Measurements from ENCODE around the gene MYL12A. TPM values are rescaled to one million over a fixed set of nuclear protein-coding genes. Genes with fewer than 3 reads are reported as not detected.

Gene MYL12A
- total and polyA plus RNA-seq, 2 of the 13 experiments (the other 11 are each of a cell fraction or from before 2014, with no cell fraction given): 261 to 277 TPM

DNA sequence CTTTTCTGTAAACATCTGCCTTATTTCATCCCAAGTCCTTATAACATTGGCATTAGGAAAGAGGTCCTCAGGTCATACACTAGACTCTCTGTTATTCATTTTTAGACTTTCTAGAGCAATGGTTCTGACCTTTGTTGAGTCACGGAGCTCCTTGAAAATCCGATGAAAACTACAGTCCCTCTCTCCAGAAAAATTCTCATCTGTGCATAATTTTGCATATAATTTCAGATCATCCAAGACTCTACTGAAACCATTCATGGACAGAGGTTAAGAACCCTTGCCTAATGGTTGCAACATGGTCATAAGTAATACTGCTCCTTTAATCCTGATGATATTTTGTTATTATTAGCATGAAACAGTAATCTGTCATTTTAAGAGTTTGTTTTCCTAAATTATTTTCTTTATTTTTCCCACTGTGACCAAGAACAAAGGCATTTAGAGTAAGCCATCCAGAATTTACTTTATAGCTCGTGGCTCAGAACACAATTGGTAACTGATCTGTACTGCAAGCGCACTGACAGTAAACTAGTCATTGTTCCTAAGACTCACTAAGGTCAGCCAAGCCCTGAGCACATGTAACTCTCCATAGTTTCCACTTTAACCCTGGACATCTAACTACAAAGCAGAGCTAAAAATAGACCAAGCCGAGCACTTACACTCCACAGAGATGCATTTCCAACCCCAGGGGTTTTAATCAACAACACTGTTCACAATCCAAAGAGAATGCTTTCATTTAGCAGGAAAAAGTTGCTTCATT, 36.2 kb upstream of the MYL12A start (continued):
- no peak for TF ChIP-seq ZNF205 (CRISPR knock-in tag; IDR thresholded peaks at IDR 0.05)
- TF ChIP-seq NFATC3 (CRISPR knock-in tag; IDR thresholded peaks at IDR 0.05): no peak
- TF ChIP-seq, protein P1, sequence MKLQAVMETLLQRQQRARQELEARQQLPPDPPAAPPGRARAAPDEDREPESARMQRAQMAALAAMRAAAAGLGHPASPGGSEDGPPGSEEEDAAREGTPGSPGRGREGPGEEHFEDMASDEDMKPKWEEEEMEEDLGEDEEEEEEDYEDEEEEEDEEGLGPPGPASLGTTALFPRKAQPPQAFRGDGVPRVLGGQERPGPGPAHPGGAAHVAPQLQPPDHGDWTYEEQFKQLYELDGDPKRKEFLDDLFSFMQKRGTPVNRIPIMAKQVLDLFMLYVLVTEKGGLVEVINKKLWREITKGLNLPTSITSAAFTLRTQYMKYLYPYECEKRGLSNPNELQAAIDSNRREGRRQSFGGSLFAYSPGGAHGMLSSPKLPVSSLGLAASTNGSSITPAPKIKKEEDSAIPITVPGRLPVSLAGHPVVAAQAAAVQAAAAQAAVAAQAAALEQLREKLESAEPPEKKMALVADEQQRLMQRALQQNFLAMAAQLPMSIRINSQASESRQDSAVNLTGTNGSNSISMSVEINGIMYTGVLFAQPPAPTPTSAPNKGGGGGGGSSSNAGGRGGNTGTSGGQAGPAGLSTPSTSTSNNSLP (IDR thresholded peaks at IDR 0.05; ENCODE audit: low read depth, low read length): no peak
- TF ChIP-seq, protein P2, sequence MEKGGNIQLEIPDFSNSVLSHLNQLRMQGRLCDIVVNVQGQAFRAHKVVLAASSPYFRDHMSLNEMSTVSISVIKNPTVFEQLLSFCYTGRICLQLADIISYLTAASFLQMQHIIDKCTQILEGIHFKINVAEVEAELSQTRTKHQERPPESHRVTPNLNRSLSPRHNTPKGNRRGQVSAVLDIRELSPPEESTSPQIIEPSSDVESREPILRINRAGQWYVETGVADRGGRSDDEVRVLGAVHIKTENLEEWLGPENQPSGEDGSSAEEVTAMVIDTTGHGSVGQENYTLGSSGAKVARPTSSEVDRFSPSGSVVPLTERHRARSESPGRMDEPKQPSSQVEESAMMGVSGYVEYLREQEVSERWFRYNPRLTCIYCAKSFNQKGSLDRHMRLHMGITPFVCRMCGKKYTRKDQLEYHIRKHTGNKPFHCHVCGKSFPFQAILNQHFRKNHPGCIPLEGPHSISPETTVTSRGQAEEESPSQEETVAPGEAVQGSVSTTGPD (CRISPR knock-in tag; IDR thresholded peaks at IDR 0.05): no peak
- no peak for TF ChIP-seq ZNF878 (CRISPR knock-in tag; IDR thresholded peaks at IDR 0.05)
- TF ChIP-seq GATAD2A (CRISPR knock-in tag; IDR thresholded peaks at IDR 0.05): peak; percentile 54
- peak; percentile 77 for TF ChIP-seq RARA (CRISPR knock-in tag; IDR thresholded peaks at IDR 0.05)

DNA sequence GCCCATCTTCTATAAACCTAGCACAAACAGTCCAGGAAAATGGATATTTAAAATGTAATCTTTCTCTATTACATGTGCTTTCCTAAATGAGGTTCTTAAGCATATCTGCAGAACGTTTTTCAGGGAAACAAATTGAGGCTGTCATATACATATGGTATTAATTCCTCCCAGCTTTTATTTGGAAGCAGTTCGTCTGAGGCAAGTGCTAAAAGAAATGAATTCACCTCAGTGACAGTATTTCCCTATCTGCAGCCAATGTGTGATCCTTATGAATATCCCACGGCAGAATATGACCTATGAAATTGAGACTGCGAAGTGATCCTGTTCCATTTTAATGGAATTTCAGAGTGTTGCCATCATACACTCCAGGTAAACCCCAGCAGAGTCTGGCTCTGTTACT, 34.9 kb upstream of the MYL12A start:
- DNase-seq (ENCODE audit: low spot score) (no peak), ATAC-seq (no peak), FAIRE-seq (no peak)
- Histone ChIP-seq H3K4me1 (ENCODE audit: insufficient read depth, low read length) (peaks cover 70% of the 10 kb centered on the region), H3K27ac (ENCODE audit: extremely low read length, insufficient read depth, low read length) (no peak overlapping the region), H3K27me3 (ENCODE audit: control insufficient read depth in 1 of 2, insufficient read depth in 2 of 2, low read length in 2 of 2) (no peaks in the 10 kb centered on the region), H2AFZ (ENCODE audit: low read length) (no peak overlapping the region), H3K36me3 (replicated peaks in 1 of 2; ENCODE audit: control insufficient read depth in 1 of 2, insufficient read depth in 2 of 2, low read length in 2 of 2) (no peaks in the 10 kb centered on the region), H4K20me1 (ENCODE audit: insufficient read depth, low read length) (no peaks in the 10 kb centered on the region), H3K9me3 (ENCODE audit: low read length) (no peaks in the 10 kb centered on the region), H3K79me2 (ENCODE audit: insufficient read depth, low read length) (no peaks in the 10 kb centered on the region), H3K9ac (ENCODE audit: insufficient read depth, low read depth, low read length) (no peak overlapping the region), H3K4me2 (ENCODE audit: low read depth, low read length) (no peak overlapping the region), H3K4me3 (replicated peaks in 1 of 3; ENCODE audit: insufficient read depth in 1 of 3, low read depth in 2 of 3, low read length in 3 of 3) (no peak overlapping the region)
- in situ Hi-C loops (cut with HindIII; ENCODE audit: extremely low pct_ligation_motif_present, low pct_unique_long_range_greater_than_20kb): no loop called here
- WGBS (ENCODE audit: low lambda C conversion rate): 83% methylated on average over 4 of the region's 4 CpGs
- BruUV-seq (replicated peaks): no TSS peak
- intact Hi-C loops (cut with micrococcal nuclease; ENCODE audit: unreplicated experiment): no loop called here
- CTCF ChIA-PET (ENCODE audit: low intra/inter-chr PET ratio, low total read pairs): no interaction called here
- POLR2A ChIA-PET: interaction anchor here (2.4 kb wide), 1 partner anchor 34 kb away, joined by 9 read pairs; the partner anchor contains the start of gene MYL12A
- TF ChIP-seq ZNF333 (CRISPR knock-in tag; IDR thresholded peaks at IDR 0.05; ENCODE audit: borderline replicate concordance) (no peak), ZNF766 (CRISPR knock-in tag; IDR thresholded peaks at IDR 0.05; ENCODE audit: borderline replicate concordance) (no peak), ZNF605 (CRISPR knock-in tag; IDR thresholded peaks at IDR 0.05) (no peak), IRF2 (CRISPR knock-in tag; IDR thresholded peaks at IDR 0.05) (no peak), ZMYM2 (CRISPR knock-in tag; IDR thresholded peaks at IDR 0.05) (no peak), HMGA1 (CRISPR knock-in tag; conservative IDR thresholded peaks at IDR 0.05) (no peak), NFYB (CRISPR knock-in tag; IDR thresholded peaks at IDR 0.05) (no peak), CBFB (CRISPR knock-in tag; IDR thresholded peaks at IDR 0.05) (no peak)
- TF ChIP-seq, protein P3, sequence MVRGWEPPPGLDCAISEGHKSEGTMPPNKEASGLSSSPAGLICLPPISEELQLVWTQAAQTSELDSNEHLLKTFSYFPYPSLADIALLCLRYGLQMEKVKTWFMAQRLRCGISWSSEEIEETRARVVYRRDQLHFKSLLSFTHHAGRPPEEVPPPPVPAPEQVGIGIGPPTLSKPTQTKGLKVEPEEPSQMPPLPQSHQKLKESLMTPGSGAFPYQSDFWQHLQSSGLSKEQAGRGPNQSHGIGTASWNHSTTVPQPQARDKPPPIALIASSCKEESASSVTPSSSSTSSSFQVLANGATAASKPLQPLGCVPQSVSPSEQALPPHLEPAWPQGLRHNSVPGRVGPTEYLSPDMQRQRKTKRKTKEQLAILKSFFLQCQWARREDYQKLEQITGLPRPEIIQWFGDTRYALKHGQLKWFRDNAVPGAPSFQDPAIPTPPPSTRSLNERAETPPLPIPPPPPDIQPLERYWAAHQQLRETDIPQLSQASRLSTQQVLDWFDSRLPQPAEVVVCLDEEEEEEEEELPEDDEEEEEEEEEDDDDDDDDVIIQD (CRISPR knock-in tag; IDR thresholded peaks at IDR 0.05; ENCODE audit: low read depth): no peak
- TF ChIP-seq, protein P4, sequence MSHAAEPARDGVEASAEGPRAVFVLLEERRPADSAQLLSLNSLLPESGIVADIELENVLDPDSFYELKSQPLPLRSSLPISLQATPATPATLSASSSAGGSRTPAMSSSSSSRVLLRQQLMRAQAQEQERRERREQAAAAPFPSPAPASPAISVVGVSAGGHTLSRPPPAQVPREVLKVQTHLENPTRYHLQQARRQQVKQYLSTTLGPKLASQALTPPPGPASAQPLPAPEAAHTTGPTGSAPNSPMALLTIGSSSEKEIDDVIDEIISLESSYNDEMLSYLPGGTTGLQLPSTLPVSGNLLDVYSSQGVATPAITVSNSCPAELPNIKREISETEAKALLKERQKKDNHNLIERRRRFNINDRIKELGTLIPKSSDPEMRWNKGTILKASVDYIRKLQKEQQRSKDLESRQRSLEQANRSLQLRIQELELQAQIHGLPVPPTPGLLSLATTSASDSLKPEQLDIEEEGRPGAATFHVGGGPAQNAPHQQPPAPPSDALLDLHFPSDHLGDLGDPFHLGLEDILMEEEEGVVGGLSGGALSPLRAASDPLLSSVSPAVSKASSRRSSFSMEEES (CRISPR knock-in tag; IDR thresholded peaks at IDR 0.05): no peak
- TF ChIP-seq, protein P5, sequence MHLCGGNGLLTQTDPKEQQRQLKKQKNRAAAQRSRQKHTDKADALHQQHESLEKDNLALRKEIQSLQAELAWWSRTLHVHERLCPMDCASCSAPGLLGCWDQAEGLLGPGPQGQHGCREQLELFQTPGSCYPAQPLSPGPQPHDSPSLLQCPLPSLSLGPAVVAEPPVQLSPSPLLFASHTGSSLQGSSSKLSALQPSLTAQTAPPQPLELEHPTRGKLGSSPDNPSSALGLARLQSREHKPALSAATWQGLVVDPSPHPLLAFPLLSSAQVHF (CRISPR knock-in tag; IDR thresholded peaks at IDR 0.05): no peak
